Effector CD8-positive, alpha-beta T cell (primary cell): Measurements from ENCODE around the gene PLA2G4F.
"Not testable (repeated sequence)": the region's sequence is repeated elsewhere in the genome, so short reads cannot be mapped to it uniquely, and the experiment has no call there.

Experiments used
- DNase-seq: peaks from one replicate; lab custom pipeline; 2025; lab: John Stamatoyannopoulos, UW

Gene PLA2G4F

DNA sequence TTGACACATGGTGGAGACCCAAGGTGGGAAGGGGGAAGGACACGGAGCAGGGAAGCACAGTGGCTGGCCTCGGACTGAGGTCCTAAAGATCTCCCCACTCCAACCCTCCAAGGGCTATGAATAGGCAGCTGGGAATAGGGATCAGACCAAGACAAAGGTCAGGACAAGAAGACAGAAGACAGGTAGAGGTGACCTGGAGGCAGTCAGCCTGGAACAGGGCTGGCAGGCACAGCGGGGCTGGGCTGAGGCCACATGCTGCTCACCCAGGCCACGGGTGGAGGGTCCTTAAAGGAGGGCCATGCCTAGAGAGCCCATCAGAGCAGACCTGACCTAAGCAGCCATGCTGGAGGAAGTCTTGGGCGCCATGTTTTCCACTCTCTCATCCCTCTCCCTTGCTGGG is 59.4 kb downstream of the PLA2G4F start:
- no peak for DNase-seq

- no peak for DNase-seq
These were observed 61.9 kb downstream of the PLA2G4F start, which contains the start of gene PLA2G4D for GRCh38 chr15:42094512-42094963. Gene PLA2G4D (minus strand): TSS chr15:42094562. CDS start chr15:42094459, 103 bp downstream.

DNA sequence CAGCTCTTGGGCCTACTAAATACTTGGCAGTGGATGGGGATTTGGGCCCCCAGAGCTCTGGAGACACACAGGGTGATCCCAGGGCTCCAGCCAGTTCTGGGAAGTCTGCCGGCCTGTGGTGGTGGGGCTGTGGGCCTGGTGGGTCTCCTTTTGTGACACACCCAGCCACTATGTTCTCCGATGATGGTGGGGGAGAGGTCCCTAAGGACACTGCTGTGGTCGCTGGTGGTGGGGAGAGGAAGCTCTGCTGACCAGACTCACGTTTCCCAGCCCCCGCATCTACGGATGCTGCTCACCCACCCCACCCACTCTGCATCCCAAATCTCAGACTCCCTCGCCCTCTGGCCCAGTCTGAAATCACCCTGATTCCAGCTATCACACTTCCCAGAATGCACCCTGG is 62.5 kb downstream of the PLA2G4F start:
- DNase-seq: no peak

DNA sequence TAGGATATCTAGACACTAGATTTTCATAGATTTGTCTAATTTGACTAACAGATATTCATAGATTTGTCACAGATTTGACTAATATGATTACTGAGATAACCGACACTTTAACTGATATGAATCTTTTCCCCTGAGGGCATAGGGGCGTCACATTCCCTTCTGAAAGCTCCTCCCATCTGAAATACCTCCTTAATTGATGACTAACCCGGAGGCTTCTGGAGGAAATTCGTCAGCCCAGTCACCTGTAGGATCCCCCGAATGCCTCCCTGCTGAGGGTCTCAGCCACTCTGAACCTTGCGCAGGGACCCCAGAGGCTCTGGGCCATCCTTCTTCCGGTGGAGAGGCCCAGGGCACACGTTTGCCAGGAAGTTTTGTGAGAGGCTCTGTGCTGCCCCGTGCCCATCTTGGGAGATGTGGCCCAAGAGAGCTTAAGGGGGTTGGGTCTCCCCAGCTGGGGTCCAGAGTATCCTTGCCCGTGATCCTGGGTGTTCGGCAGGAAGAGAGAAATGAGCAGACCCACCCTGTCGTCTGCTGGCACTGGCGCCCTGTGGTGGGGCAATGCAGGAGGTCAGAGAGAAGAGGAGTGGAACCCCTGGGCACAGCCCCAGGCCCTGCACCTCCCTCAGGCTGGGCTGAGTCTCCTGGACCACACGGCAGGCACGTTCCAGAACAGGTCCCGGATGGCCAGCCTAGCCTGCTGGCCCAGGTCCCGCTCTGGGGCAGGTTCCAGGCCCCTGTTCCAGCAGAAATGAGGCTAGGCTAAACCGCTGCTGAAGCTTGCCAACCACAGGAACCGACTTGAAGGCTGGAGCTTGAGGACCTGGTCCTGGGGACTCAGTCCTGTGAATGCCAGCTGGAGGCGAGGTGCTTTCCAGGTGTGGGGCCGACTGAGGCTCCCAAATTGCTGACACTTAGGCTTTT is 63.8 kb downstream of the PLA2G4F start:
- no peak for DNase-seq

DNA sequence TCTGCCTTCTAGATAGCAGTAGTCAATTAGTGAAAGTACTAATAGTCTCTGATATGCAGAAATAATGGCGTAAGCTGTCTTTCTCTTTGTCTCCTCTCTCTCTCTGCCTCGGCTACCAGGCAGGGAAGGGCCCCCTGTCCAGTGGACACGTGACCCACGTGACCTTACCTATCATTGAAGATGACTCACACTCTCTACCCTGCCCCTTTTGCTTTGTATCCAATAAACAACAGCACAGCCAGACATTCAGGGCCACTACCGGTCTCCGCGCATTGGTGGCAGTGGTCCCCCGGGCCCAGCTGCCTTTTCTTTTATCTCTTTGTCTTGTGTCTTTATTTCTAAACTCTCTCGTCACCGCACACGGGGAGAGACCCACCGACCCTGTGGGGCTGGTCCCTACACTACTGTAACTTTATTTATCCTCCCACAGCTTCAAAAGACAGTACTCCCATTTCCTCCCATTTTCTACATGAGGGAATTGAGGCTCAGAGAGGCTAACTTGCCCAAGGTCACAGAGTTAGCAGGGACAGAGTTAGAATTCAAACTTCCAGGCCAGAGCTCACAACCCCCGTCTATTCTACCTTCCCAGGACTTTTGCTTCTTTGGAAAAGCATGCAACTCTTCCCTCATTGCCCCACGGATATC is 64.6 kb downstream of the PLA2G4F start:
- not testable (repeated sequence) for DNase-seq

GRCh38 chr15:42090781-42091180 is 65.7 kb downstream of the PLA2G4F start:
- DNase-seq: no peak

DNA sequence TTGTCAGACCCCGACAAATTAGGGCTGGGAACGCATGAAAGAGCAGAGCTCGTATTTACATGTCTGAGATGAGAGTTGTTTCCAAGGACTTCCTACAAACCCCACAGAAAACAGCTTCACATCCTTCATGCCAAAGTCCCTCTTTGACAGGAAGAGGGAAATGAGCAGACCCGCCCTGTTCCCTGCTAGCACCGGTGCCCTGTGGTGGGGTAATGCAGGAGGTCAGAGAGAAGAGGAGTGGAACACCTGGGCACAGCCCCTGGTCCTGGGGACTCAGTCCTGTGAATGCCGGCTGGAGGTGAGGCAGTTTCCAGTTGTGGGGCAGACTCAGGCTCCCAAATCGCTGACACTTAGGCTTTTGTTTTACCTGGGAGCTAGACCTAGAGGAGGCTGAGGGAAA is 66.1 kb downstream of the PLA2G4F start:
- no peak for DNase-seq

- no peak for DNase-seq
These were observed 66.5 kb downstream of the PLA2G4F start for GRCh38 chr15:42089942-42090341.
